Adrenal gland (tissue), 12 donors: ENCODE measurements around the gene OSBPL2. TPM values are rescaled to one million over a fixed set of nuclear protein-coding genes. Genes with fewer than 3 reads are reported as not detected.

Experiments
- DNase-seq, 7 donors: peaks; one replicate each; pipeline ENCODE4 v3.0.0-alpha.2; 2019 to 2020
- H3K27ac ChIP-seq, 5 donors: fragments of 200-600 bp; sonication (generic) in 4 of 5; 1 replicate in 3 of 5; 2 replicates in 2 of 5; pipeline versions ENCODE4 v1.5.1 to v1.8.0; 2016 to 2020; ENCODE audit warnings: mild to moderate bottlenecking in 1 of 5
- H3K27me3 ChIP-seq: fragments of 200-600 bp; 2 replicates; pipeline ENCODE4 v1.8.0; 2021
- H3K36me3 ChIP-seq, 2 donors: fragments of 200-600 bp; replicated peaks in 1 of 2; 1 replicate in 1 of 2; 2 replicates in 1 of 2; pipeline versions ENCODE4 v1.5.1 to v1.8.0; 2018 to 2022
- H3K4me1 ChIP-seq, 2 donors: fragments of 200-600 bp; replicated peaks in 1 of 2; 1 replicate in 1 of 2; 2 replicates in 1 of 2; pipeline versions ENCODE4 v1.5.1 to v1.8.0; 2018 to 2021
- H3K4me3 ChIP-seq, 4 donors: fragments of 200-600 bp; sonication (generic) in 3 of 4; one replicate each; pipeline ENCODE4 v1.5.1; 2016 to 2018
- H3K9me3 ChIP-seq, 3 donors: fragments of 200-600 bp; sonication (generic) in 1 of 3; replicated peaks in 1 of 3; 1 replicate in 2 of 3; 2 replicates in 1 of 3; pipeline versions ENCODE4 v1.5.1 to v1.8.0; 2016 to 2021
- POLR2A ChIP-seq, 2 donors: fragments of 450-650 bp; IDR thresholded peaks; one replicate each; pipeline ENCODE4 v1.6.1; 2017; ENCODE audit warnings: antibody characterized with exemption in 2 of 2, mild to moderate bottlenecking in 2 of 2, moderate library complexity in 1 of 2
- WGBS, 4 donors: extraction: QIAGEN DNeasy Blood & Tissue Kit in 2 of 4; methylation state at CpG; one replicate each; pipeline versions ENCODE4 v1.1.5 to v1.1.7; 2013 to 2017; 5-methylcytosine and 5-hydroxymethylcytosine counted together
- intact Hi-C, 2 donors: fragments of 100-400 bp; cut with DNase I; formaldehyde crosslinking; loops; one replicate each; pipeline versions ENCODE4 v1.14.1 to v1.15.0; 2022 to 2023
- polyA plus RNA-seq, 3 donors: library from polyadenylated mRNA; stranded (reverse); fragments of 200-250 nt in 2 of 3; fragments of 350-450 nt in 1 of 3; fragmentation: Illumina TruSeq in 1 of 3; extraction: RNeasy Lipid Tissue Mini Kit (QIAGEN cat#74804) in 1 of 3; gene quantifications; one replicate each; pipeline ENCODE4 v1.2.3, GENCODE V29; 2013 to 2014
- total RNA-seq, 9 donors: library from RNA; depleted of rRNA in 4 of 9; stranded (reverse); fragments of >200 nt in 4 of 9; fragments of 120-200 nt in 1 of 9; fragmentation: NEBNext Ultra II Directional in 1 of 9; extraction: Animal tissue kit (Norgen Biotek cat#: 25700) in 1 of 9; gene quantifications; one replicate each; pipeline versions ENCODE4 v1.1.0 to v1.2.4, GENCODE V29; 2013 to 2023
- TF ChIP-seq, protein P1 (sequence below), 6 experiments: fragments of 450-650 bp in 4 of 6; fragments of 200-600 bp in 2 of 6; sonication (generic) in 1 of 6; IDR thresholded peaks; 1 replicate in 5 of 6; 2 replicates in 1 of 6; pipeline versions ENCODE4 v1.5.1 to v1.8.0; 2016 to 2021; ENCODE audit warnings: antibody characterized with exemption in 6 of 6, mild to moderate bottlenecking in 2 of 6, moderate library complexity in 1 of 6
- donor health status: healthy with polysubstance abuse.
- donor health status: Bipolar disorder and iron deficiency.
- donor health status: DM: yes; HTN: yes; CAD: no.
- donor health status: DM: no; HTN: no; CAD: no.
- donor health status: DM: no; HTN: no; CAD: no.
- donor health status: DM: yes; HTN: yes; CAD: no.

Gene OSBPL2
- total and polyA plus RNA-seq, 12 donors = 13.8 to 96.7 (median 37.4) TPM

DNA sequence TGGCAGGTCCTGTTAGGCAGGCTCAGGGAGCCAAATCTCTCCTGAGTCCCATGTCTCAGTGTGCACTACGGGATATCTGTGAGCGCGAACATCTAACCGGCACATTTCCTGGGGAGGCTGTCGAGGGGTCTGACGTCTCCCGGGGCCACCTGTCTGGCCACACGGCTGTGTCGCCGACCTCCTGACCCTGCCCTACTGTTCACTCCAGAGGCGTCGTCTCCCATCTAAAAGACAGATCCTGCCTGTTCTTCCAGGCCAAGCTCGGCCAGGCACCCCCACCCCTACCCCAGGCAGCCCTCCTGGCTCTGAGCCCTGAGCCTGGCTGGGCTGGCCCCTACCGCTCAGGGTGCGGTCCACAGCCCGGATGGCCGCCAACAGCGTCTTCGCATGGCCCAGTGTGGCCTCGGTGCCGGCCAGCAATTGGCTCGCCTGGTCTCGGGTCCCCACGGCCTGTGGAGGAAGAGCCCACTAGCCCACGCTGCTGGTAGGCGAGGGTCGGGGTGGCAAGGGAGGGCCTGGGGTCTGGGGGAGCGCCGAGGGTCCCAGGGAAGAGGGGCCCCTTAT lies 81.1 kb downstream of the OSBPL2 start:
- peaks cover 0 to 70% of the 10 kb centered on the region in 2 donors for H3K36me3 ChIP-seq
- H3K4me1 ChIP-seq = no peaks in the 10 kb centered on the region
- H3K4me3 ChIP-seq = no peak overlapping the region
- no peak overlapping the region for H3K27ac ChIP-seq
- TF ChIP-seq, protein P1, sequence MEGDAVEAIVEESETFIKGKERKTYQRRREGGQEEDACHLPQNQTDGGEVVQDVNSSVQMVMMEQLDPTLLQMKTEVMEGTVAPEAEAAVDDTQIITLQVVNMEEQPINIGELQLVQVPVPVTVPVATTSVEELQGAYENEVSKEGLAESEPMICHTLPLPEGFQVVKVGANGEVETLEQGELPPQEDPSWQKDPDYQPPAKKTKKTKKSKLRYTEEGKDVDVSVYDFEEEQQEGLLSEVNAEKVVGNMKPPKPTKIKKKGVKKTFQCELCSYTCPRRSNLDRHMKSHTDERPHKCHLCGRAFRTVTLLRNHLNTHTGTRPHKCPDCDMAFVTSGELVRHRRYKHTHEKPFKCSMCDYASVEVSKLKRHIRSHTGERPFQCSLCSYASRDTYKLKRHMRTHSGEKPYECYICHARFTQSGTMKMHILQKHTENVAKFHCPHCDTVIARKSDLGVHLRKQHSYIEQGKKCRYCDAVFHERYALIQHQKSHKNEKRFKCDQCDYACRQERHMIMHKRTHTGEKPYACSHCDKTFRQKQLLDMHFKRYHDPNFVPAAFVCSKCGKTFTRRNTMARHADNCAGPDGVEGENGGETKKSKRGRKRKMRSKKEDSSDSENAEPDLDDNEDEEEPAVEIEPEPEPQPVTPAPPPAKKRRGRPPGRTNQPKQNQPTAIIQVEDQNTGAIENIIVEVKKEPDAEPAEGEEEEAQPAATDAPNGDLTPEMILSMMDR (IDR thresholded peaks at IDR 0.05) = no peak
- no peak for TF ChIP-seq POLR2A (IDR thresholded peaks at IDR 0.05)
- 67 to 91% (median 84%) methylated on average over 4 to 29 of the region's 29 CpGs for WGBS, 4 donors
- DNase-seq = no peak
- H3K9me3 ChIP-seq = no peaks in the 10 kb centered on the region
- H3K27me3 ChIP-seq = no peaks in the 10 kb centered on the region
- intact Hi-C loops = no loop called here

DNA sequence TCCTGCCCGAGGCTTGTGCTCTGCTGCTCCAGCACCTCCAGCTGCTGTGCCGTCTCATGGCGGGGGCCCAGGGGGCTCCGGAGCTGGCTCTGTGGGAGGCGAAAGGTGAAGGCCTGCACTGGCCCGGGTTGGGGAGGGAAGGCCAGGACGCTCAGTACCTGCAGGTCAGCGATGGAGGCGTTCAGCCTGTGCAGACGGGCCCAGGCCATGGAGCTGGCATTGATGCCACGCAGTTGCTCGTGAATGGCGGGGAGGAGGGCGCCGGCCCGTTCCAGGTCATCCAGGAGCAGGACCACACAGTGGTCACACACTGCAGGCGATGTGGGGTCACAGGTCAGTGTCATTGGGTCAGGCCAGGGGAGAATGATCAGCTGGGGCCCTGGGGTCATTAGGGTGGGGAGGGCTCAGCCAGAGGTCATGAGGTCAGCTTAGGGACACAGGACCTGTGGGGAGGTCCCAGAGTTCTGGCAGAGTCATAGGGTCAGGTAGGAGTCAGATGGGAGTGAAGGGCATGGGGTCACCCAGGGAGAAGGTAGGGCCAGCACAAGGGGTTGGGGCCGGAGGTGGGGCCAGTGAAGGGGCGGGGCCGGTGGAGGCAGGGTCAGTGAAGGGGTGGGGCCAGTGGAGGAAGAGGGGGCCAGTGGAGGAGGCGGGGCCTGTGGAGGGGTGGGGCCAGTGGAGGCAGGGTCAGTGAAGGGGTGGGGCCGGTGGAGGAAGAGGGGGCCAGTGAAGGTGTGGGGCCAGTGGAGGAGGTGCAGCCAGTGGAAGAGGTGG lies 82.4 kb downstream of the OSBPL2 start:
- intact Hi-C loops = no loop called here
- DNase-seq = peak in 2 of 7 donors; percentile 46 to 52
- TF ChIP-seq POLR2A (IDR thresholded peaks at IDR 0.05) = no peak
- TF ChIP-seq, protein P1 (IDR thresholded peaks at IDR 0.05) = no peak
- Histone ChIP-seq H3K4me3 (no peak overlapping the region), H3K36me3 (peaks cover 0 to 68% of the 10 kb centered on the region in 2 donors), H3K4me1 (no peaks in the 10 kb centered on the region), H3K27me3 (no peaks in the 10 kb centered on the region), H3K27ac (peak overlapping the region in 1 of 5 donors; percentile 29), H3K9me3 (no peaks in the 10 kb centered on the region)
- 87 to 94% (median 90%) methylated on average over 13 to 22 of the region's 22 CpGs for WGBS, 4 donors

DNA sequence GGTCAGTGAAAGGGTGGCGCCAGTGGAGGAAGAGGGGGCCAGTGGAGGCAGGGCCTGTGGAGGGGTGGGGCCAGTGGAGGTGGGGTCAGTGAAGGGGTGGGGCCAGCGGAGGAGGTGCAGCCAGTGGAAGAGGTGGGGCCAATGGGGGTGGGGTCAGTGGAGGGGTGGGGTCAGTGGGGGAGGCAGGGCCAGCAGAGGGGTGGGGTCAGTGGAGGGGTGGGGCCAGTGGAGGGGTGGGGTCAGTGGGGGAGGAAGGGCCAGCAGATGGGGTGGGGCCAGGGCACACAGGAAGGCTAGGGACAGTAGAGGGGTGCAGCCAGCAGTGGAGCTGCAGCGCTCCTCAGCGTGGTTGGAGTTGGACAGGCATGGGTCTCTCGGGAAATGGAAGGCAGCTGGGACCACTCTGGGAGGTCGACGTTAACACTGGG lies 83.2 kb downstream of the OSBPL2 start:
- intact Hi-C loops = no loop called here
- Histone ChIP-seq H3K9me3 (no peaks in the 10 kb centered on the region), H3K4me1 (no peaks in the 10 kb centered on the region), H3K27me3 (no peaks in the 10 kb centered on the region), H3K27ac (no peak overlapping the region), H3K36me3 (peaks cover 0 to 68% of the 10 kb centered on the region in 2 donors), H3K4me3 (no peak overlapping the region)
- peak in 1 of 7 donors; percentile 57 for DNase-seq
- TF ChIP-seq, protein P1 (IDR thresholded peaks at IDR 0.05) = no peak
- no peak for TF ChIP-seq POLR2A (IDR thresholded peaks at IDR 0.05)
- WGBS, 4 donors = 81 to 96% (median 91%) methylated on average over 6 to 7 of the region's 7 CpGs

DNA sequence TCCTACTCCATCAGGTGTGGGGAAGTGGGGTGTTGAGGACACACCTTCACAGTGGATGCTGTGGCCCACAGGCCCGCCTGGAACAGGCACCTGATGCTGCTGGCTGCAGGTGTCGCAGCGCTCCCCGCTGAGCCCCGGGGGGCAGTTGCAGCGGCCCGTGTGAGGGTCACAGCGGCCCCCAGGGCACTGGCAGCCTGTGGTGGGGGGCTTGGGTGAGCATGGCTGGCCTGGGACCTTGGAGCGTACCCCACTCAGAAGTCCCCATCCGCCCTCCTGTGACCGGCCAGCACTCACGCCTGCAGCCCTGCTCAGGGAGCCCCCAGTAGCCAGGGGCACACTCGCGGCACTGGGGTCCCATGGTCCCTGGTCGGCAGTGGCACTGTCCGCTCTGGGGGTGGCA lies 83.7 kb downstream of the OSBPL2 start:
- no peak overlapping the region for H3K27ac ChIP-seq
- WGBS, 4 donors = 94 to 100% (median 98%) methylated on average over 6 to 16 of the region's 16 CpGs; no CpG with 5 or more reads in 1 of the 4 donors

More for the DNA sequence above, 83.7 kb downstream of the OSBPL2 start:
- H3K9me3 ChIP-seq = no peaks in the 10 kb centered on the region
- intact Hi-C loops = no loop called here
- peaks cover 0 to 68% of the 10 kb centered on the region in 2 donors for H3K36me3 ChIP-seq
- TF ChIP-seq, protein P1 (IDR thresholded peaks at IDR 0.05) = no peak
- no peak for TF ChIP-seq POLR2A (IDR thresholded peaks at IDR 0.05)
- no peak overlapping the region for H3K4me3 ChIP-seq
- no peak for DNase-seq
- H3K27me3 ChIP-seq = no peaks in the 10 kb centered on the region
- H3K4me1 ChIP-seq = no peaks in the 10 kb centered on the region
